Gastroesophageal sphincter (tissue), 4 donors: Measurements from ENCODE around the gene STX10. TPM values are rescaled to one million over a fixed set of nuclear protein-coding genes. Genes with fewer than 3 reads are reported as not detected.
A peak's percentile ranks its signal among the peaks of the same experiment; 100 is the strongest.

ENCODE experiments used
- ATAC-seq: fragments of 150-250 bp; one replicate; pipeline ENCODE4 v1.9.1; 2016; ENCODE audit warnings: mild to moderate bottlenecking, moderate library complexity
- H3K27ac ChIP-seq, 4 donors: fragments of 200-600 bp; sonication (generic) in 3 of 4; 1 replicate in 3 of 4; 2 replicates in 1 of 4; pipeline ENCODE4 v1.5.1; 2016 to 2019
- H3K27me3 ChIP-seq: fragments of 200-600 bp; sonication (generic); one replicate; pipeline ENCODE4 v1.5.1; 2019
- H3K36me3 ChIP-seq, 2 donors: fragments of 200-600 bp; sonication (generic); one replicate each; pipeline ENCODE4 v1.5.1; 2019; ENCODE audit warnings: control low read depth in 1 of 2
- H3K4me1 ChIP-seq, 3 donors: fragments of 200-600 bp; sonication (generic); 1 replicate in 2 of 3; 2 replicates in 1 of 3; pipeline ENCODE4 v1.5.1; 2016 to 2019; ENCODE audit warnings: control low read depth in 2 of 3
- H3K4me3 ChIP-seq, 2 donors: fragments of 200-600 bp; sonication (generic); one replicate each; pipeline ENCODE4 v1.5.1; 2019; ENCODE audit warnings: mild to moderate bottlenecking in 1 of 2, moderate library complexity in 1 of 2
- H3K9me3 ChIP-seq, 3 donors: fragments of 200-600 bp; sonication (generic); one replicate each; pipeline ENCODE4 v1.5.1; 2017 to 2019; ENCODE audit warnings: control low read depth in 2 of 3
- EP300 ChIP-seq: sonication (generic); formaldehyde crosslinking; IDR thresholded peaks from one replicate; pipeline ENCODE4 v1.6.1; 2017; ENCODE audit warnings: antibody characterized with exemption, mild to moderate bottlenecking
- POLR2A ChIP-seq, 2 donors: fragments of 450-650 bp; IDR thresholded peaks; one replicate each; pipeline ENCODE4 v1.6.1; 2017; ENCODE audit warnings: antibody characterized with exemption in 2 of 2, mild to moderate bottlenecking in 2 of 2, moderate library complexity in 1 of 2
- POLR2AphosphoS5 ChIP-seq: sonication (generic); formaldehyde crosslinking; IDR thresholded peaks from one replicate; pipeline ENCODE4 v1.6.1; 2017; ENCODE audit warnings: antibody characterized with exemption
- WGBS, 2 donors: methylation state at CpG; one replicate each; pipeline ENCODE4 v1.1.5; 2018; ENCODE audit warnings: low coverage in 1 of 2; 5-methylcytosine and 5-hydroxymethylcytosine counted together
- total RNA-seq, 4 donors: library from RNA; depleted of rRNA; stranded (reverse); fragments of >200 nt; gene quantifications; one replicate each; pipeline ENCODE4 v1.1.0, GENCODE V29; 2016
- TF ChIP-seq, protein P1 (sequence below), 4 experiments: fragments of 200-600 bp in 2 of 4; fragments of 450-650 bp in 2 of 4; sonication (generic) in 1 of 4; IDR thresholded peaks; one replicate each; pipeline ENCODE4 v1.5.1; 2017 to 2019; ENCODE audit warnings: antibody characterized with exemption in 4 of 4, mild to moderate bottlenecking in 2 of 4, moderate library complexity in 2 of 4

Gene STX10
- total RNA-seq, 4 donors from 2014 or later: 45.1 to 69.0 (median 53.0) TPM

DNA sequence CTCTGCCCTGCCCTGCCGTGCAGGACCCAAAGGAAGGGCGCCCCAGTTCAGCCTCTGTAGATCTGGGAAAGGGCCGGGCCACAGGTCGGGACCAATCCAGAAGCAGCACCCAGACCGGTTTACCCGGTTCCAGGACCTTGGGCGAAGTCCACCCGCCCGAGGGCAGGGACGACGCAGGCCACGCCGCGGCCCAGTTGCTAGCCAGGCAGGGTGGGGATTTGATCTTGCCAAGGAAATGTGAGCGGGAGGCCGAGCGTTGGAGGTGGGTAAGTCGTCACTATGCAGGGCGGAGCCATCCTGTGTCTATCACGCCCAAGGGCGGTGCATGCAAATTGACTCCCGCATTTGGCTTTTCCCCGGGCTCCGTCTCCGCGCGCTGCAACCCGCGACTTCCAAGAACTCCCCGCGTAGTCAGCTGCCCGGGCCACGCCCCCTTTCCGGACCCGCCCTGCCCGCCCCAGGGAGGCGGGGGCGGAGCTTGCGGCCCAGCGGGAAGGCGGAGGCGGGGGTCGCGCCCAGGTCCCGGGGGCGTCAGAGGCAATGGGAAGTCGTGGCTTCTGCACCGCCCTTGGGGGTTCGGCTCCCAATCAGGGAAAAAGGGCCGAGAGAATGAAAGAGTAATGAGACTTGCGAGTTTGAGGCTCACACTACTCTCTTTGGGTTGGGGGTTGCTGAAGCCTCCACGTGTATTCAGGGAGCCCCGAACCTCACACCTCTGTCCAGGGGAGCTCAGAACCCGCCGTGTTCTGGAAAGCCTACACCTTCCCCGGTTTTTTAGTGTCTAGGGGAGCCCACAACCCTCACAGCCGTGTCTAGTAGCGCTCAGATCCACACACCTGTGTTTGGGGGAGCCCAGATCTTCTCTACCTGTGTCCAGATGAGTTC is 12.8 kb upstream of the STX10 start:
- Histone ChIP-seq H3K27me3 (no peaks in the 10 kb centered on the region), H3K4me3 (peak overlapping the region; percentile 13 to 52), H3K9me3 (no peaks in the 10 kb centered on the region), H3K4me1 (peaks cover 0 to 62% (median 32%) of the 10 kb centered on the region in 3 donors), H3K27ac (peak overlapping the region; percentile 74 to 94 (median 93)), H3K36me3 (no peaks in the 10 kb centered on the region)
- 0% methylated on average over 1 of the region's 58 CpGs; no CpG with 5 or more reads in 1 of the 2 donors for WGBS, 2 donors
- TF ChIP-seq EP300 (no peak), POLR2A (IDR thresholded peaks at IDR 0.05) (peak; percentile 14 to 26), POLR2AphosphoS5 (peak; percentile 83)
- TF ChIP-seq, protein P1, sequence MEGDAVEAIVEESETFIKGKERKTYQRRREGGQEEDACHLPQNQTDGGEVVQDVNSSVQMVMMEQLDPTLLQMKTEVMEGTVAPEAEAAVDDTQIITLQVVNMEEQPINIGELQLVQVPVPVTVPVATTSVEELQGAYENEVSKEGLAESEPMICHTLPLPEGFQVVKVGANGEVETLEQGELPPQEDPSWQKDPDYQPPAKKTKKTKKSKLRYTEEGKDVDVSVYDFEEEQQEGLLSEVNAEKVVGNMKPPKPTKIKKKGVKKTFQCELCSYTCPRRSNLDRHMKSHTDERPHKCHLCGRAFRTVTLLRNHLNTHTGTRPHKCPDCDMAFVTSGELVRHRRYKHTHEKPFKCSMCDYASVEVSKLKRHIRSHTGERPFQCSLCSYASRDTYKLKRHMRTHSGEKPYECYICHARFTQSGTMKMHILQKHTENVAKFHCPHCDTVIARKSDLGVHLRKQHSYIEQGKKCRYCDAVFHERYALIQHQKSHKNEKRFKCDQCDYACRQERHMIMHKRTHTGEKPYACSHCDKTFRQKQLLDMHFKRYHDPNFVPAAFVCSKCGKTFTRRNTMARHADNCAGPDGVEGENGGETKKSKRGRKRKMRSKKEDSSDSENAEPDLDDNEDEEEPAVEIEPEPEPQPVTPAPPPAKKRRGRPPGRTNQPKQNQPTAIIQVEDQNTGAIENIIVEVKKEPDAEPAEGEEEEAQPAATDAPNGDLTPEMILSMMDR (IDR thresholded peaks at IDR 0.05): no peak
- peak; percentile 91 for ATAC-seq

DNA sequence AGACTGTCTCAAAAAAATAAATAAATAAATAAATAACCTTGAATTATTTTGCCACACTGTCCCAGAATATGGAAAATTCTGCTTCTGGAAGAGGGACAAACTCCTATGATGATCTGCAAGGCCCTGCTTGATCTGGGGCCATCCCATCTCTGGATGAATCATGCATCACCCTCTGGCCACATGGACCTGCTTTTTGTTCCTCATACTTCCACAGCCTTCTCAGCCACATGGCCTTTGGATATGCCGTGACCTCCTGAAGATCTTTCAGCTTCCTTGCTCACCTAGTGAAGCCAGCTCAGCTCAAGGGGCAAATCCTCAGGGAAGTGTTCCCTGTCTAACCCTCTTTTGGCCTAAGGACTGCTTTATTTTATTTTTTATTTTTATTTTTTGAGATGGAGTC is 10.4 kb upstream of the STX10 start:
- Histone ChIP-seq H3K27ac (peak overlapping the region in 1 of 4 donors; percentile 14), H3K4me1 (peaks cover 0 to 52% (median 39%) of the 10 kb centered on the region in 3 donors)
- 86 to 100% methylated on average over 1 of the region's 1 CpG for WGBS, 2 donors

DNA sequence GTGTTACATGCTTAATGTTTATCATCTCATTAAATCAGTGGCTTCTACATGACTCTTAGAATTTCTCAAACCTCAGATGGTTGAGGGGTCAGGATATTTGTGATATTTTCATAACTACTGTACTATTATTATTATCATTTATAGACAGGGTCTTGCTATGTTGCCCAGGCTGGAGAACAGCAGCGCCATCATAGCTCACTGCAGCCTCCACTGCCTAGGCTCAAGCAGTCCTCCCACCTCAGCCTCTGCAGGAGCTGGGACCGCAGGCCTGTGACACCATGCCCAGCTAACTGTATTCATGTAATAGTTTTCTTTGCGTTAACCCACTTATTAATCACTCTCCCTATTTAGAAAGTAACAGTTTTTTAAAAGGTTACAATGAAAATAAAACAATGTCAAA is 9.5 kb upstream of the STX10 start:
- Histone ChIP-seq H3K27ac (no peak overlapping the region), H3K36me3 (no peaks in the 10 kb centered on the region), H3K27me3 (no peaks in the 10 kb centered on the region), H3K4me3 (no peak overlapping the region), H3K9me3 (no peaks in the 10 kb centered on the region), H3K4me1 (peaks cover 0 to 52% (median 42%) of the 10 kb centered on the region in 3 donors)
- WGBS, 2 donors: 90 to 92% methylated on average over 2 to 3 of the region's 3 CpGs
- no peak for ATAC-seq
- TF ChIP-seq EP300 (no peak), POLR2A (IDR thresholded peaks at IDR 0.05) (no peak), POLR2AphosphoS5 (no peak)
- TF ChIP-seq, protein P1 (IDR thresholded peaks at IDR 0.05): no peak

More for the DNA sequence above, 10.4 kb upstream of the STX10 start:
- ATAC-seq: no peak
- Histone ChIP-seq H3K4me3 (no peak overlapping the region), H3K27me3 (no peaks in the 10 kb centered on the region), H3K36me3 (no peaks in the 10 kb centered on the region), H3K9me3 (no peaks in the 10 kb centered on the region)
- TF ChIP-seq, protein P1 (IDR thresholded peaks at IDR 0.05): no peak
- TF ChIP-seq POLR2AphosphoS5 (no peak), EP300 (no peak), POLR2A (IDR thresholded peaks at IDR 0.05) (no peak)

GRCh38 chr19:13155472-13156359 is 5.5 kb upstream of the STX10 start:
- H3K4me3 ChIP-seq: peak overlapping the region; percentile 46 to 96
- peaks cover 0 to 41% (median 16%) of the 10 kb centered on the region in 3 donors for H3K4me1 ChIP-seq
- no peaks in the 10 kb centered on the region for H3K27me3 ChIP-seq
- peak overlapping the region; percentile 93 to 100 (median 98) for H3K27ac ChIP-seq
- TF ChIP-seq POLR2A (IDR thresholded peaks at IDR 0.05) (peak; percentile 4 to 41), EP300 (no peak)
- no peaks in the 10 kb centered on the region for H3K36me3 ChIP-seq
- no peaks in the 10 kb centered on the region for H3K9me3 ChIP-seq
- ATAC-seq: peak; percentile 11
- 0 to 11% methylated on average over 3 to 4 of the region's 55 CpGs for WGBS, 2 donors

- H3K9me3 ChIP-seq: no peaks in the 10 kb centered on the region
- H3K4me3 ChIP-seq: peak overlapping the region; percentile 46 to 96
- H3K27me3 ChIP-seq: no peaks in the 10 kb centered on the region
- TF ChIP-seq POLR2A (IDR thresholded peaks at IDR 0.05) (peak in 1 of 2 donors; percentile 2), POLR2AphosphoS5 (peak; percentile 37), EP300 (no peak)
- TF ChIP-seq, protein P1 (IDR thresholded peaks at IDR 0.05): peak in 2 of 4 experiments; percentile 8 to 11
- 7 to 25% methylated on average over 3 to 7 of the region's 24 CpGs for WGBS, 2 donors
- ATAC-seq: no peak
- peak overlapping the region; percentile 93 to 100 (median 98) for H3K27ac ChIP-seq
- peaks cover 0 to 41% (median 16%) of the 10 kb centered on the region in 3 donors for H3K4me1 ChIP-seq
- H3K36me3 ChIP-seq: no peaks in the 10 kb centered on the region
Observed at GRCh38 chr19:13154911-13155471, 4.8 kb upstream of the STX10 start.
